GM18867 (cell line): ENCODE results near the gene SV2C.

ENCODE experiments used
- ATAC-seq: cut with Tn5 transposase; IDR thresholded peaks from one replicate; pipeline ENCODE4 v1.9.1; 2021; ENCODE audit warnings: mild to moderate bottlenecking, moderate library complexity; ENCODE audit not compliant: unreplicated experiment

Gene SV2C

DNA sequence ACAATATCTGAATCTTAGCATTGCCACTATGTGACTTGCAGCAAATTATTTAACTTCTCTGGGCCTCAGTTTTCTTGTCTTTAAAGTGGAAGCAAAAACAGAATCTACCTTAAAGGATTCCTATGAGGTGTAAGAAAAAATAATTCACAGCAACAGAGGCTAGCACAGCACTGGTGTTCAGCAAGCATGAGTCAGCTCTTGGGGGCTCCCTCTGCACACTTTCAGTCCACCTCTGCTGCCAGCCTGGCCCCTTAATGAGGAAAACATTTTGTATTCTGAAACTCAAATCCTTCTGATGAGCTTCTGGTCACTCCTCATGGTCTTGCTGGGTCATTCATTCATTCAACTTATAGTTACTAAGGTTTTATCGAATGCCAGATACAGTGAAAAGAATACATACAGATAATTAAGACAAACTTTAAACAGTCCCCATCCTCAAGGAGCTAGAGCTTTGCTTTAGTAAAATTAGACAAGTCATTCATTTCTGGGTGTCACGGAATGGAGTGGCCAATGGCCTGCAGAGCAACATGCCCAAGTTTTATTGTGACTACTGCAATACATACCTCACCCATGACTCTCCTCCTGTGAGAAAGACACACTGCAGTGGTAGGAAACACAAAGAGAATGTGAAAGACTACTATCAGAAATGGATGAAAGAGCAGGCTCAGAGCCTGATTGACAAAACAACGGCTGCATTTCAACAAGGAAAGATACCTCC lies 293.1 kb downstream of the SV2C start:
- no peak for ATAC-seq

DNA sequence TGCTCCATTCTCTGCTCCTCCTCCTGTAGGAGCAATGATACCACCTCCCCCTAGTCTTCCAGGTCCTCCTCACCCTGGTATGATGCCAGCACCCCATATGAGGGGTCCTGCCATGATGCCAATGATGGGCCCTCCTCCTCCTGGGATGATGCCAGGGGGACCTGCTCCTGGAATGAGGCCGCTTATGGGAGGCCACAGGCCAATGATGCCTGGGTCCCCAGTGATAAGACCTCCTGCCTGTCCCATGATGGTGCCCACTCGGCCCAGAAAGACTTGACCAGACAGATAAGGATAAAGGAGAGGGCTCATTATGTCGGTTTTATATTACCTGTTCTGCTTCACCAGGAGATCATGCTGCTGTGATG lies 293.7 kb downstream of the SV2C start:
- no peak for ATAC-seq

DNA sequence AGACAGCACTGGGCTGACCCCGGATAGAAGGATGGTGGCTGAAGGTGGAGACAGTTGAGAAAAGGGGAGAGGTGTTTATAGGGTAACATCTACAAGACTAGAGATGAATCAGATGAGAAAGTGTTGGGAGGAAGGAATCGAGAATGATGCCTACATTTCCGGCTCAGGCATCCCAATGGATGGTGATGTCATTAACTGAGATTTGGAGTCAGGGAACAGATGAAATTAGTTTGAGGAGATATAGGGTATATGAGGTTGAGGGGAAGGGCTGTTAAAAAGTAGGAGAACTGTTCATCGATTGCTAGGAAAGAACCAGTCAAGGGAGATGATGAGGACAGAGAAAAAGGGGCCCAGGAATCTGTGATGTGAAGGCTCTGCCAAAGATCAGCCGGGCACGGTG lies 295.2 kb downstream of the SV2C start:
- ATAC-seq: no peak

DNA sequence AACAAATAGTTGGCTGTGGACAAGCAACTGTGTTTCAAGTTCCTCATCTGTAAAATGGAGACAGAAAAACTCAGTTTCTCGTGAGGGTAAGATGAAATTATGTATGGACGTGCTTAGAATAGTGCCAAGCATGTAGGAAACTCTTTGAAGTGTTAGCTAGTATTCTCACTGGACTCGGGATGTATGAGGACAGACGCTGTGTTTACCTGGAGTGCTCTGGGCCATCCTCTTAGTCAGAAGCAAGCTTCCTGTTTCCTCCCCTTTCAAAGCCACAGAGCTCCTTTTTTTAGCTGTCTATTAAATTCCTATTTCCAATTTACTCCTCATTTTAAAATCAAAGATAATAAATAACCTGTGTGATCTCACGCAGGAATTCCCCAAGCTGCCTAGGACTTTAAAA lies 296.1 kb downstream of the SV2C start:
- no peak for ATAC-seq

DNA sequence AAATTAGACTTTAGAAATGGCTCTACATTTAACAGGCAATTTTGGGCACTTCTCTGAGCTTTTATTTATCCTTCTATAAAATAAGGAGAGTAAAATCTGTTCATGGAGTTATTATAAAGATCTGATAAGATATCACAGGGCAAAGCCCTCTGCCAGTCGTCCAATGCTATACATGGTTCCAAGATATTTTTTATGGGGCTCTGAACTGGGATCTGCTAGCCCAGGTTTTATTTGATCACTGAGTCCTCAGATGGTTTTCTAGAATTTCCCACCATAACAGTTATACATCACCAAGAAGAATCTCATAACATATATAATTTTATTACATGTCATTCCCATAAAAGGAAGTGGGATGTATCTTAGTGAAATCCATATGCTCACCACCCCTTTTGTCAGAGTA lies 296.7 kb downstream of the SV2C start:
- no peak for ATAC-seq

DNA sequence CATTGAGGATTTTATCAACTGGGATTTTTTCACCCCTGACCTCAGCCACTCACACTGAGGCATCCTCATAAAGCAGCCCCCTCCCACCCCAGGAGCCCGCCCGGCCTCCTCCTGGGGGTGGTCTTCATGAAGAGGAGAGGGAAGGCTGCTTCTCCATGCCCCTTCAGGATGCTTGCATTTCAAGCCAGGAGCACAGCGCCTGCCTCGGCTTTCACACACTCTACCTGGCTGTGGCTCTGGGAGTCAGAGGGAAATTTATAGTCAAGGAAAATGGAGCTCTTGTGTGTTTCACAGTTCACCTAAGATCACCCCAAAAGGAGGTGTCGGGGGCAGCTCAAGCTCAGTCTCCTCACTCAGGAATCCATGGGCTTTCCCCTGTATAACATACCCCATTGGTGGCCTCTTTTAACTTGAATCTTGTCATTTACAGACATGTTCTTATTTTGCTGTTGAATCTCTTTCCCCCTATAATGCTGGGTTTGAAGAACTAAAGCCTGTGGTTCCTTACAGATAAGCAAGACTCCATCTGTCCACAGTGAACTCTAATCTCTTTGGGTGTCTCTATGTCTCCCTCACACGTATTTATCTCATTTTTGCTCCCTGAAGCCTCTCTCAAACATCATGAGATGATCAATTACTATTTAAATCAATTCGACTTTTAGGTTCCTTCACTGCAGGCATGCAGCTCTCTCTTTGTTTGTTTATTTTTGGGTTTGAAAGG lies 297.3 kb downstream of the SV2C start:
- no peak for ATAC-seq

DNA sequence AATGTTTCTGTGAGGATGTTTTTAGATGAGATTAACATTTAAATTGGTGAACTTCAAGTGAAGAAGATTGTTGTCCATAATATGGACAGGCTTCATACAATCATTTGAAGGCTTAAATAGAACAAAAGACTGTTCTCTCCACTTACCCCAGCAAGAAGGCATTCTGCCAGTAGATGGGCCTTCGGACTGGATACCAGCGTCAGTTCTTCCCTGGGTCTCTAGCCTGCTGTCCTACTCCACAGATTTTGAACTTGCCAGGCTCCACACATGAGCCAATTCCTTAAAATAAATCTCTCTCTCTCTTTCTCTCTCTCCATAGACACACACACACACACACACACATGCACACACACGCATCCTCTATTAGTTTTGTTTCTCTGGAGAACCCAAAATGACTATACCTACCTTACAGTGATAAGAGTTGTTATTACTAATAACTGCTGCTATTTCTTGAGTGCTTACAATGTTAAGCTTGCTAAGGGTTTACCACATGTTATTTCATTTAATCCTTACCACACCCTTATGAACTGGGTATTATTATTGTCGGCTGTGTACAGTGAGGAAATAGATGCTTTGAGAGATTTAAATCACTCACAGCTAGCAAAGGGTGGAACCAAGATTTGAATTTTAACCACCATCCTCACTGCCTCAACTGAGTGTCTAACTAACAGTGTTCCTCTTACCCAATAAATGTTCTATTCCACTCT lies 300.1 kb downstream of the SV2C start:
- ATAC-seq: no peak

DNA sequence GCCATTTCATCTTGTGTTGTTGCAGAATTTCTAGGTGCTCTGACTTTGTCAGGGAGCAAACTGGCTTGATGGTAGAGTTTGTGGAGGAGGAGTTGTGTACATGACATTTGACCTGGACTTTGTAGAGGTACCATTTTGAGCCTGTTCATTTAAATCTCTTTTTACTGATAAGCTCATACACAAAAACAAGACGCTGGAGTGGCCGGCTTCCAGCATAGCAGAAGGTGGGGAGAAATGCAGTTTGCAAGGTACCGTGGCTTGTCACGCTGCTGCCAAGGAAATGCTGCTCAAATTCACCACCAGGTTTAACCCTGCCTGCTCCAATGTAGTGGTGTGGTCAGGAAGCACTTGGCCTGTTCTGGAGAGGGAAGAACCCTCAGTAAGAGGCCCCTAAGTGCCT lies 301.0 kb downstream of the SV2C start:
- ATAC-seq: no peak

DNA sequence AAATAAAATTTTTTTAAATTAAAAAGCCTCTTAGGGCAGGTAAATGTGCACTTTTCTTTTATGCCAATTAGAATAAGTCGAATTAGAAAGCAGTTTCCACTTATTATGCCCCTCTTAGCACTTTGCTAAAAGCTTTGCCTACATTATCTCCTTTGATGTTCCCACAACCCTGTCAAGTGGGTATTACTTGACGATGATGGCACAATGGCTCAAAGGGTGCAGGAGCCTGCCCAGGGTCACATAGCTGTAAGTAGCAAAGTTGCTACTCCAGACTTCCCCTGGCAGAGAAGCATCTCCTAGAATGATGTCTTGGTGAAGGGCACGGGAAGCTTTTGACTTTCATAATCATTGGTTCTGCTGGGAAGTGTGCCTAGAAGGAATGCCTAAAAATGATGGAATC lies 301.5 kb downstream of the SV2C start:
- ATAC-seq: no peak

DNA sequence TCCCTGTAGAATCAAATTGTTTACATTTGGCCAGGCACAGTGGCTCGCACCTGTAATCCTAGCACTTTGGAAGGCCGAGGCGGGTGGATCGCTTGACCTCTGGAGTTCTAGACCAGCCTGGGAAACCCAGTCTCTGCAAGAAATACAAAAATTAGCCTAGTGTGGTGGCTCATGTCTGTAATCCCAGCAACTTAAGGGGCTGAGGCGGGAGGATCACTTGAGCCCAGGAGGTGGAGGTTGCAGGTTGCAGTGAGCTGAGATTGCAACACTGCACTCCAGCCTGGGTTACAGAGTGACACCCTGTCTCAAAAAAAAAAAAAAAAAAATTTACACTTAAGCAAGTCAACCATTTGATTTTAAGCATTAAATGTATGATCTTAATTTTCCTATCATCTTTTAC lies 302.4 kb downstream of the SV2C start:
- ATAC-seq: no peak

DNA sequence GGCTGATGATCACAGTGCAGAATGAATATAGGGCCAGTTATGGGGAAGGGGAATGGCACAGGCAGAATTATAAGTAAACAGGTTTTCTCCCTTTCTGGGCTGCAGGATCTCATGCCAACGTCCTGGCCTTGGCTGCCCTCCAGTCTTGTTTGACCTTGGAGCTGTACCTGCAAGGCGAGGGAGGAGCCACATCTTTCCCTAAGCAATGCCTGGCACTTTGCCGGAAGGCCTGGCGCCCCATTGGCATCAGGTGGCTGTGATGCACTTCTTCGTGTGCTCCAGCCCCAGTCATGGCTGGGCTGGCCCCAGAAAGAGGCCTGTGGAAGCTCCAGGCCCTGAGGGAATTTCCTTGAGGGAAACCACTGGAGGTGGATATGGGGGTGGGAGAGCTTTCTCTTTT lies 303.2 kb downstream of the SV2C start:
- ATAC-seq: no peak

DNA sequence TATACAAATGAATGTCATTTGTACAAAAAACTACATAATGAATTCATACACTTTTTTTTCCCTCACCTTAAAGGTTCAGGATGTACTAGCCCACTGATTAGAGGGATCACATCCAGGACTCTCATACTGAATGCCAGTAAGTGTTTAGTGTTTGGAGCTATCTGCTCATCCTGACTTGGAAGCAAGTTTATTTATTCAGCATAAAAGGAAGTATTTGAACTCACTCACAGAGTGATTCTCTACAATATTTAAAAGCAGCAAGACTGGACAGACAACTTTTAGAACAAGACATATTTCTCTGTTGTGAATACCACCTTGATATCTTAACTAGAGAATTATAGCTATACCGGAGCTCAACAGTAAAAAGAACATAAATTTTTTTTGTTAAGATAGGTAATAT lies 305.1 kb downstream of the SV2C start:
- no peak for ATAC-seq

DNA sequence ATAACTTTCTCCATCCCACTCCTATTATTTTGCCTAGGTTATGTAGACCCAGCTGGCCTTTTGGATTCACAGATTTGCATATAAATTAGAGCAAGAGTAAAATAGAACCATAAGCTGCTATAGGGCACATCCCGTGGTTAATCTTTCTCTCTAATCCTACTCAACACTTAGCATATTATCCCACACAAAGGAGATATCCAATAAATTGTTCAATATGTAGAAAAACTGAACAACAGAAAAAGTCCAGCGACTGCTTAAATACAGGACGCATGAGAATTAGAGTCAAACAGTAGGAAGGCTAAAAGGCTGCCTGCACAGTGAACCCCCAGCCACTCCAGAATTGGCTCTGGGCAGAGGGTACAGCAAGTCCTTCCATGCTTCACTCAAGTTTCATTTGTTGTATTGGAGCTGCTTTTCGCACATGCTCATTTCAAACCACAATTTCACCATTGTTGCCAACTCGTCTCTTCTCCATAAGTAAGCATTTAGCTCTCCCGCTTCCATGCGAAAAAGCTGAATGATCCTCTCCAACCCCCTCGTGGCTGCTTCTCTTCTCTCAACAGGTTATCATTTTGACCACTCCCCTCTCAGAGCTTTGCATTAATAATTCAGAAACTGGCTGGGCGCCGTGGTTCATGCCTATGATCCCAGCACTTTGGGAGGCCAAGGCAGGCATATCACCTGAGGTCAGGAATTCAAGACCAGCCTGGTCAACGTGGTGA lies 305.8 kb downstream of the SV2C start:
- no peak for ATAC-seq

DNA sequence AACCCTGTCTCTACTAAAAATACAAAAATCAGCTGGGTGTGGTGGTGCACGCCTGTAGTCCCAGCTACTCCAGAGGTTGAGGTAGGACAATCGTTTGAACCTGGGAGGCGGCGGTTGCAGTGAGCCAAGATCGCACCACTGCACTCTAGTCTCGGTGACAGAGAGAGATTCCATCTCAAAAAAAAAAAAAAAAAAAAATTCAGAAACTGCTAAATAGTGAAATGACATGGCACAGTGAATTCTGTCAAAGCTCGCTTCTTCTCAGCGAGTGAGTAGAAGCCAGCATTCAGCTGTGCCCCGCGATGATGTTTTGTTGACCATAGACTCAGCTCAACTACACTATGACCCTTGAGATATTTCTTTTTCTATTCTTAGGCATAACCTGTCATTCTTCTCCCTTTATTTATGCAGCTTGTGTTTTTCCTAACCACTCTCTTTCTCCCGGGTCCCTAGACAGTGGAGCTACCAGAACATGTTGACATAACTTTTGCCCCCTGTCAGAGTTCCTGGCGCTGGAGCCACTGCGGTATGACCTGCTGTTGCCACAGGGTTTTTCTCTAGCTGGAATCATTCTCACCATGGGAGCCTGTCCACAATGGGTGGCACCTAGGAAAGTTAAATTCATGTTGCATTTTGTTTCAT lies 306.5 kb downstream of the SV2C start:
- no peak for ATAC-seq

DNA sequence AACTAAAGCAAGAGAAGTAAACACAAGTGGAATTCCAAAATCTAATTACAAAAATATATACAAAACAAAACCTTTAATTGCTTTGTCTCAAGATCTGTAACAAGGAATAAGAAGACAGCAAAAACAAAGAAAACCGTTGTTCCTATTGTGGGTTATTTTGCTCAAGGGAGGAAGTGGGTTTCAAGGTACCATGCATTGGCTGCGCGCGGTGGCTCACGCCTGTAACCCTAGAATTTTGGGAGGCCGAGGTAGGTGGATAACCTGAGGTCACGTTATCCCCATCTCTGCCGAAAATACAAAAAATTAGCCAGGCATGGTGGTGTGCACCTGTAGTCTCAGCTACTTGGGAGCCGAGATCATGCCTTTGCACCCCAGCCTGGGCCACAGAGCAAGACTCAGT lies 307.8 kb downstream of the SV2C start:
- ATAC-seq: no peak

DNA sequence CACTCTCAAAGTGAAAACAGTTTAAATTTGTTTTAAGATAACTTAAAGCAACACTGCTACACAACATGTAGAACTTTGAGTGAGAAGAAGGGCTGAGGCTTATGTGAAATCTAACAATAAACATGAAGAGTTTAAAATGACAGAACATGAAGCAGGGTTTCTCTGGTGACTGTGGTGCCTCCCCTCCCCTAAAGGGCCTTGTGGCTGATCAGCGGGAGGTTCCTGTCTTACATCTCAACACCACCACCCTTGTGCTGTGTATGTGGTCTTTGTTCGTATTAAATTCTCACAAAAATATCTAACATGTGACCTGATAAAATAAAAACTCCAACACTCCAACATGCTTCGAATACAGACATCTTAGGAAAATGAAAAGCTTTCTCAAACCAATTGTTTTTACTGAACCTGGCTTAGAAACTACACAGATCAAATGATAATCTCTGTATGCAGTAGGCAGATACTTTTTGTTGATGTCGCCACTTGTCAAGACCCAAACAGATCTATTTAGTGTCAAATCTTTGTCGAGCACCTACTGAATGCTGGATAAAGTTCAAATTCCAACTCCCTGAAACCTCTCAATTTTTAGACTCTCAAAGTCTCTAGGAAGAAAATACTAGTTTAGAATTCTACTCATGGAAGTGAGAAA lies 310.0 kb downstream of the SV2C start:
- ATAC-seq: no peak

DNA sequence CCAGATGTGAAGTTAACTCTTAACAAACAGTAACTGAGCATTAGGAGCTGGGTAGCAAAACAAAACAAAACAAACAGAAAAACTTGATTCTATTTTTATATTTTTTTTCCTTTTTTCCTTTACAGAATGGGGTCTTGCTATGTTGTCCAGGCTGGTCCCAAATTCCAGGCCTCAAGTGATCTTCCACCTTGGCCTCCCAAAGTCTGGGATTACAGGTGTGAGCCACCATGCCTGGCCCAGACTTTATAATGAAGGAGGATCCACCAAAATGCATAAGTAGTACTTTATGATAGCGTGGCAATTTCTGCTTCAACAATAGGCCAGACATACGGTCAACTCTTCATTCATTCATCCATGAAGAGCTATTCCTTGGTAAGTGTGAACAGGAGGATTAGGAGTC lies 314.0 kb downstream of the SV2C start:
- ATAC-seq: no peak

DNA sequence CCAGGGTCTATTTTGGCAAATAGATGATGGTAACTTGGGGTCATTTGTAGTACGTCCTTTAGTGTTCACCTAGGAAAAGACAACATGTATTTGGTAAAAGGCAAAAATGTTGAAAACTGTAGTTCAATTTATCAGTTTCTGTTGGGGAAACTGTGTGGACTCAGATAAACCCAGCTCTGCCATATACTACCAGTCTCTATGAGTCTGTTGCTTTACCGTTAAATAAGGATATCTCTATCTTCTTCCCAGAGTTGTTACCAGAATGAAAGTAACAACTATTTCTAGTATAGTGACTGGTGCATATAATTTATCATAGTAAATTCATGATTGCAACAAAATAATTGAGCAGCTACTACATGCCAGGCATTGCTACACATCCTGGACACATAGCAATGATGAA lies 316.1 kb downstream of the SV2C start:
- no peak for ATAC-seq

DNA sequence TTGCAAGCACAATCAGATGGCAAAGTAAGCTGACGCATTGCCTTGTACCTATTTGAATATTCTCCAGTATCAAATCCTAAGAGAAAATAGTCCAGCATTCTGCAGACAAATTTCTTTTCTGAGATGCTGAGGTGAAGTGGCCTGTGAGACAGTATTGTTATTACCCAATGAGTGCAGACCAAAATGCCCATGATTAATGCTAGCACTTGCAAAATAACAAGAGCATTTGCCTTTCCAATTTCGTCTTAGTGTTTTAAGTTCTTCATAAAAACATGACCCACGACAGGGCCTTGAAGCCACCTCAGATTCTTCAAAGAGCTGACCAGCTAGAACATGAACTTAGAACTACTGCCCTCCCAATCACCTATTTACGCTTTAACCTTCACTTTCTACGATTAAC lies 317.3 kb downstream of the SV2C start:
- no peak for ATAC-seq

DNA sequence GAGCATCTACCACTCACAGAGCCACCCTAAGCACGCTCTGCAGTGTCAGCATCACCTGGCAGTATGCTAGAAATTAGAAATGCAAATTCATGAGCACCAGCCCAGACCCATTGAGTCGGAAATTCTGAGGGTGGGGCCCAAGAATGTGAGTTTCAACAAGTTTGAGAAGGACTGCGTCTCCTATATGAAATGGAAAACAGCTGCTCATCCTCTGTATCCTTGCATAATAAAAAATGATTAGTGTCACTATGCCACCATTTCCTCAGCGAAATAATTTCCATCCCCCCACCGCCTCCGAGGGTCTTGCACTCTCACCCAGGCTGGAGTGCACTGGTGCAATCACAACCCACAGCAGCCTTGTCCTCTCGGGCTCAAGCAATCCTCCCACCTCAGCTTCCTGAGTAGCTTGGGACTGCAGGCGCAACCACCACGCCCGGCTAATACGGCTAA lies 318.6 kb downstream of the SV2C start:
- ATAC-seq: no peak
